H9 (cell line): ENCODE measurements around the gene HGF. TPM values are rescaled to one million over a fixed set of nuclear protein-coding genes. Genes with fewer than 3 reads are reported as not detected.

Source experiments
- DNase-seq: peaks from one replicate; pipeline ENCODE4 v3.0.0-alpha.2; 2017
- H2AFZ ChIP-seq: one replicate; pipeline ENCODE4 v1.6.1; 2013; ENCODE audit warnings: mild to moderate bottlenecking, low read length, control low read depth, moderate library complexity
- H2AK5ac ChIP-seq: 2 replicates; pipeline ENCODE4 v1.6.1; 2013; ENCODE audit warnings: low read length, control low read depth, mixed read lengths; ENCODE audit not compliant: insufficient read length
- H2BK120ac ChIP-seq: one replicate; pipeline ENCODE4 v1.6.1; 2013; ENCODE audit warnings: low read depth, mild to moderate bottlenecking, low read length, control low read depth, inconsistent platforms; ENCODE audit not compliant: poor library complexity, severe bottlenecking
- H2BK12ac ChIP-seq: 2 replicates; pipeline ENCODE4 v1.6.1; 2013; ENCODE audit warnings: low read length, control low read depth, mixed read lengths, low read depth; ENCODE audit not compliant: insufficient read length
- H2BK15ac ChIP-seq: 2 replicates; pipeline ENCODE4 v1.6.1; 2013; ENCODE audit warnings: low read depth, low read length, control low read depth
- H2BK20ac ChIP-seq: one replicate; pipeline ENCODE4 v1.6.1; 2013; ENCODE audit warnings: low read depth, mild to moderate bottlenecking, low read length, control low read depth, inconsistent platforms; ENCODE audit not compliant: poor library complexity, severe bottlenecking
- H2BK5ac ChIP-seq: 2 replicates; pipeline ENCODE4 v1.6.1; 2013; ENCODE audit warnings: low read length, control low read depth, mixed read lengths; ENCODE audit not compliant: insufficient read length
- H3K14ac ChIP-seq: 2 replicates; pipeline ENCODE4 v1.6.1; 2013; ENCODE audit warnings: low read length, control low read depth; ENCODE audit not compliant: insufficient read depth
- H3K18ac ChIP-seq: 2 replicates; pipeline ENCODE4 v1.6.1; 2013; ENCODE audit warnings: low read depth, mild to moderate bottlenecking, mixed read lengths, low read length, control low read depth; ENCODE audit not compliant: insufficient read length
- H3K23ac ChIP-seq: 2 replicates; pipeline ENCODE4 v1.6.1; 2013; ENCODE audit warnings: low read length, control low read depth, mixed read lengths, low read depth; ENCODE audit not compliant: insufficient read length
- H3K23me2 ChIP-seq: 2 replicates; pipeline ENCODE4 v1.6.1; 2013; ENCODE audit warnings: low read depth, mild to moderate bottlenecking, mixed read lengths, low read length, control low read depth; ENCODE audit not compliant: insufficient read length, poor library complexity, severe bottlenecking
- H3K27ac ChIP-seq: 2 replicates; pipeline ENCODE4 v1.5.1; 2013; ENCODE audit warnings: low read length, control low read depth, mixed read lengths, low read depth; ENCODE audit not compliant: insufficient read length
- H3K27me3 ChIP-seq: 2 replicates; pipeline ENCODE4 v1.6.1; 2013; ENCODE audit warnings: low read length, control low read depth, inconsistent platforms; ENCODE audit not compliant: insufficient read depth
- H3K4ac ChIP-seq: 2 replicates; pipeline ENCODE4 v1.6.1; 2013; ENCODE audit warnings: low read depth, mild to moderate bottlenecking, control low read depth, inconsistent platforms, low read length, moderate library complexity
- H3K4me1 ChIP-seq: 2 replicates; pipeline ENCODE4 v1.6.1; 2013; ENCODE audit warnings: low read length, control low read depth, inconsistent platforms; ENCODE audit not compliant: insufficient read depth
- H3K4me2 ChIP-seq: 2 replicates; pipeline ENCODE4 v1.6.1; 2013; ENCODE audit warnings: low read length, control low read depth, mixed read lengths; ENCODE audit not compliant: insufficient read length, insufficient read depth
- H3K56ac ChIP-seq: 2 replicates; pipeline ENCODE4 v1.6.1; 2013; ENCODE audit warnings: low read depth, mild to moderate bottlenecking, mixed read lengths, low read length, control low read depth; ENCODE audit not compliant: insufficient read length
- H3K79me1 ChIP-seq: 2 replicates; pipeline ENCODE4 v1.6.1; 2013; ENCODE audit warnings: low read depth, mild to moderate bottlenecking, moderate library complexity, low read length, control low read depth, inconsistent platforms; ENCODE audit not compliant: insufficient read depth, poor library complexity, severe bottlenecking
- H3K79me2 ChIP-seq: 2 replicates; pipeline ENCODE4 v1.6.1; 2013; ENCODE audit warnings: low read length, control low read depth, inconsistent platforms; ENCODE audit not compliant: insufficient read depth
- H3K9ac ChIP-seq: 2 replicates; pipeline ENCODE4 v1.6.1; 2013; ENCODE audit warnings: low read length, control low read depth, mixed read lengths; ENCODE audit not compliant: insufficient read length; ENCODE audit errors: extremely low read depth
- H3K9me3 ChIP-seq: one replicate; pipeline ENCODE4 v1.6.1; 2013; ENCODE audit warnings: low read depth, low read length, inconsistent platforms; ENCODE audit not compliant: control insufficient read depth
- H3T11ph ChIP-seq: one replicate; pipeline ENCODE4 v1.6.1; 2013; ENCODE audit warnings: mild to moderate bottlenecking, low read length, control low read depth, inconsistent platforms
- H4K20me1 ChIP-seq: one replicate; pipeline ENCODE4 v1.6.1; 2013; ENCODE audit not compliant: control insufficient read depth, insufficient read length, insufficient read depth
- H4K5ac ChIP-seq: 2 replicates; pipeline ENCODE4 v1.6.1; 2013; ENCODE audit warnings: low read depth, mild to moderate bottlenecking, mixed read lengths, low read length, control low read depth; ENCODE audit not compliant: insufficient read length
- H4K8ac ChIP-seq: replicated peaks from 2 replicates; pipeline ENCODE4 v1.6.1; 2013; ENCODE audit warnings: low read length, control low read depth, mixed read lengths, low read depth; ENCODE audit not compliant: insufficient read length
- H4K91ac ChIP-seq: 2 replicates; pipeline ENCODE4 v1.6.1; 2013; ENCODE audit warnings: low read depth, mild to moderate bottlenecking, moderate library complexity, mixed read lengths, low read length, control low read depth; ENCODE audit not compliant: insufficient read length
- H3K27ac Mint-ChIP-seq, 3 experiments: 2 replicates in 2 of 3; 3 replicates in 1 of 3; pipeline ENCODE4 v1.8.0; 2020 to 2021; ENCODE audit warnings: mixed read lengths in 3 of 3, mild to moderate bottlenecking in 1 of 3, moderate library complexity in 1 of 3
- H3K27me3 Mint-ChIP-seq: 2 replicates; pipeline ENCODE4 v1.8.0; 2021; ENCODE audit warnings: low read depth, mild to moderate bottlenecking, moderate library complexity, mixed read lengths
- H3K36me3 Mint-ChIP-seq, 3 experiments: 2 replicates in 2 of 3; 3 replicates in 1 of 3; pipeline ENCODE4 v1.8.0; 2020 to 2021; ENCODE audit warnings: low read depth in 3 of 3, mixed read lengths in 3 of 3; ENCODE audit not compliant: insufficient read depth in 1 of 3
- H3K4me1 Mint-ChIP-seq, 2 experiments: 2 replicates each; pipeline ENCODE4 v1.8.0; 2020; ENCODE audit warnings: mixed read lengths in 2 of 2
- H3K4me3 Mint-ChIP-seq, 2 experiments: 2 replicates in 1 of 2; 3 replicates in 1 of 2; pipeline ENCODE4 v1.8.0; 2020 to 2021; ENCODE audit warnings: mild to moderate bottlenecking in 2 of 2, mixed read lengths in 2 of 2, moderate library complexity in 1 of 2
- H3K9me3 Mint-ChIP-seq, 2 experiments: 2 replicates in 1 of 2; 3 replicates in 1 of 2; pipeline ENCODE4 v1.8.0; 2020; ENCODE audit warnings: mild to moderate bottlenecking in 2 of 2, mixed read lengths in 2 of 2, moderate library complexity in 1 of 2
- WGBS: extraction: QIAGEN DNeasy Blood & Tissue Kit; methylation state at CpG from one replicate; pipeline ENCODE4 v1.1.7; 2013; ENCODE audit warnings: missing lambda C conversion rate, low lambda C conversion rate, mixed read lengths; ENCODE audit not compliant: insufficient read length; ENCODE audit errors: extremely low coverage; 5-methylcytosine and 5-hydroxymethylcytosine counted together
- total RNA-seq: library from RNA; stranded (reverse); gene quantifications from 2 replicates; pipeline ENCODE4 v1.2.1, GENCODE V29; 2021
- TF ChIP-seq, protein P1 (sequence below): fragments of 200-600 bp; sonication (generic); conservative IDR thresholded peaks from 3 replicates; pipeline ENCODE4 v1.8.0; 2021; ENCODE audit warnings: antibody characterized with exemption, mild to moderate bottlenecking

HGF gene
- total RNA-seq, 1 experiment from 2014 or later = 0.15 TPM

DNA sequence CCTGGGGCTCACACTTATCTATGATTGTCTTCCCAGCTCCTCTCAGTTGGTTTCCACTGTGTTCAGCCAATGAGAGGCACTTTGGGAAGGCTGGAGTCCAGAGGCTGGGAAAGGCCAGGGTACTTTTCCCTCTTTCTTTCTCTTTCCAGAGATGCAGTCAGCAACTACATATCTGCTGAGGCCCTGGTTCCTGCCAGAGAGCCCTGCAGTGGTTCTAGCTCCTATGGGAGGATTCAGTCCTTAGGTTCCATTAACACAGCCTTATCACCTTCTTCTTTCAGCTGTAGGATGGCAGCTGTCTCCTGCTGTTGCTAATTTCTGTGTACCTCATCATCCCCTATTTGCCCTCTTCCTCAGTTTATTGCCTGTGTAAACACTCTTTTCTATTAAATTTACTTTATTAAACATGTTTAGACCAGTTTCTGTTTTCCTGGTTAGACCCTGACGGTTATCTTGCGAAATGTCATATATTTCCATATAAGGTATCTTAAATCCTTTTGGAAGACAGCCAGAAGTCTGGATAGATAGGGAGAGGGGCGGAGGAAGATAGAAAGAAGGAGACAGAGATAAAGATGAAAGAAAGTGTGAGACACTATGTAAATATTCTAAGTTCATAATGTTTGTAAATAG lies 100.3 kb downstream of the HGF start:
- H3K27me3 Mint-ChIP-seq = no peaks in the 10 kb centered on the region
- Histone ChIP-seq H3K27me3 (no peaks in the 10 kb centered on the region), H2AK5ac (no peak overlapping the region), H3K14ac (no peak overlapping the region), H2BK5ac (no peak overlapping the region), H2BK15ac (no peak overlapping the region), H4K5ac (no peak overlapping the region), H3K23ac (no peak overlapping the region), H3K4me1 (no peaks in the 10 kb centered on the region; the same call in 1 of the 2 replicates), H3T11ph (no peak overlapping the region), H4K20me1 (no peaks in the 10 kb centered on the region), H3K79me2 (no peaks in the 10 kb centered on the region), H3K9ac (no peak overlapping the region), H2AFZ (peak overlapping the region; percentile 62), H2BK12ac (peak overlapping the region; percentile 92), H4K91ac (no peak overlapping the region), H3K79me1 (no peaks in the 10 kb centered on the region), H2BK20ac (no peak overlapping the region), H3K4me2 (no peak overlapping the region), H3K9me3 (no peaks in the 10 kb centered on the region), H3K56ac (no peak overlapping the region), H3K23me2 (no peaks in the 10 kb centered on the region), H2BK120ac (no peak overlapping the region), H4K8ac (no peak overlapping the region), H3K27ac (no peak overlapping the region), H3K4ac (no peak overlapping the region), H3K18ac (no peak overlapping the region)
- TF ChIP-seq, protein P1, sequence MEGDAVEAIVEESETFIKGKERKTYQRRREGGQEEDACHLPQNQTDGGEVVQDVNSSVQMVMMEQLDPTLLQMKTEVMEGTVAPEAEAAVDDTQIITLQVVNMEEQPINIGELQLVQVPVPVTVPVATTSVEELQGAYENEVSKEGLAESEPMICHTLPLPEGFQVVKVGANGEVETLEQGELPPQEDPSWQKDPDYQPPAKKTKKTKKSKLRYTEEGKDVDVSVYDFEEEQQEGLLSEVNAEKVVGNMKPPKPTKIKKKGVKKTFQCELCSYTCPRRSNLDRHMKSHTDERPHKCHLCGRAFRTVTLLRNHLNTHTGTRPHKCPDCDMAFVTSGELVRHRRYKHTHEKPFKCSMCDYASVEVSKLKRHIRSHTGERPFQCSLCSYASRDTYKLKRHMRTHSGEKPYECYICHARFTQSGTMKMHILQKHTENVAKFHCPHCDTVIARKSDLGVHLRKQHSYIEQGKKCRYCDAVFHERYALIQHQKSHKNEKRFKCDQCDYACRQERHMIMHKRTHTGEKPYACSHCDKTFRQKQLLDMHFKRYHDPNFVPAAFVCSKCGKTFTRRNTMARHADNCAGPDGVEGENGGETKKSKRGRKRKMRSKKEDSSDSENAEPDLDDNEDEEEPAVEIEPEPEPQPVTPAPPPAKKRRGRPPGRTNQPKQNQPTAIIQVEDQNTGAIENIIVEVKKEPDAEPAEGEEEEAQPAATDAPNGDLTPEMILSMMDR = no peak
- peak overlapping the region in 2 of 3 experiments; percentile 21 to 70; a peak in 3 of 7 replicates for H3K27ac Mint-ChIP-seq
- H3K9me3 Mint-ChIP-seq = no peaks in the 10 kb centered on the region; a peak in 2 of 5 replicates
- DNase-seq = no peak
- no CpG with 5 or more reads among the region's 3 CpGs for WGBS
- H3K4me1 Mint-ChIP-seq = peaks cover 59 to 60% of the 10 kb centered on the region in 2 experiments
- peaks cover 0 to 3% (median 0%) of the 10 kb centered on the region in 3 experiments; a peak in 3 of 7 replicates for H3K36me3 Mint-ChIP-seq
- no peak overlapping the region for H3K4me3 Mint-ChIP-seq
